Lung (tissue), 12 donors: ENCODE measurements around the gene ZSCAN4. TPM values are rescaled to one million over a fixed set of nuclear protein-coding genes. Genes with fewer than 3 reads are reported as not detected.

Source experiments
- ATAC-seq: fragments of 200-7000 bp; cut with Tn5 transposase; one replicate; pipeline ENCODE4 v1.9.1; 2020; ENCODE audit warnings: moderate number of reproducible peaks; ENCODE audit not compliant: insufficient read depth, low FRiP score
- DNase-seq, 3 donors: peaks; one replicate each; pipeline ENCODE4 v3.0.0-alpha.2; 2013 to 2017
- H3K27ac ChIP-seq, 2 donors: one replicate each; pipeline ENCODE4 v1.5.1; 2013; ENCODE audit warnings: mild to moderate bottlenecking in 2 of 2, moderate library complexity in 2 of 2, control low read depth in 1 of 2, inconsistent platforms in 1 of 2, low read depth in 1 of 2, low read length in 1 of 2
- H3K27me3 ChIP-seq, 3 donors: one replicate each; pipeline ENCODE4 v1.5.1; 2013; ENCODE audit warnings: low read length in 2 of 3; ENCODE audit not compliant: control insufficient read depth in 3 of 3, insufficient read depth in 3 of 3
- H3K36me3 ChIP-seq, 4 donors: one replicate each; pipeline ENCODE4 v1.5.1; 2013; ENCODE audit warnings: low read length in 4 of 4, mild to moderate bottlenecking in 1 of 4, moderate library complexity in 1 of 4; ENCODE audit not compliant: control insufficient read depth in 4 of 4, insufficient read depth in 4 of 4
- H3K4me1 ChIP-seq, 5 donors: one replicate each; pipeline ENCODE4 v1.5.1; 2013; ENCODE audit warnings: low read length in 5 of 5, mild to moderate bottlenecking in 2 of 5, moderate library complexity in 1 of 5; ENCODE audit not compliant: control insufficient read depth in 5 of 5, insufficient read depth in 5 of 5
- H3K4me3 ChIP-seq: one replicate; pipeline ENCODE4 v1.5.1; 2013; ENCODE audit warnings: mild to moderate bottlenecking, control low read depth, moderate library complexity
- H3K9ac ChIP-seq, 2 donors: one replicate each; pipeline ENCODE4 v1.5.1; 2013; ENCODE audit warnings: low read length in 2 of 2, control low read depth in 1 of 2; ENCODE audit not compliant: insufficient read depth in 1 of 2
- H3K9me3 ChIP-seq, 4 donors: one replicate each; pipeline ENCODE4 v1.5.1; 2013; ENCODE audit warnings: low read length in 3 of 4, mild to moderate bottlenecking in 1 of 4, moderate library complexity in 1 of 4; ENCODE audit not compliant: control insufficient read depth in 4 of 4, insufficient read depth in 3 of 4
- WGBS, 2 donors: extraction: QIAGEN DNeasy Blood & Tissue Kit; methylation state at CpG; one replicate each; pipeline ENCODE4 v1.1.7; 2013; 5-methylcytosine and 5-hydroxymethylcytosine counted together
- polyA plus RNA-seq, 2 donors: library from polyadenylated mRNA; stranded (reverse); fragments of 200-250 nt; gene quantifications; one replicate each; pipeline ENCODE4 v1.2.1, GENCODE V29; 2013
- total RNA-seq, 2 donors: library from RNA; depleted of rRNA in 1 of 2; stranded (reverse); fragments of >200 nt in 1 of 2; gene quantifications; one replicate each; pipeline ENCODE4 v1.2.1, GENCODE V29; 2014 to 2021
- TF ChIP-seq, protein P1 (sequence below): IDR thresholded peaks from 2 replicates; pipeline ENCODE4 v1.5.1; 2012; ENCODE audit warnings: mild to moderate bottlenecking; ENCODE audit errors: control extremely low read depth, extremely low read depth
- donor health status: control.
- donor health status: control.
- donor health status: Bipolar disorder and iron deficiency.
- donor health status: healthy.
- donor health status: DM: yes; HTN: yes; CAD: no.

Gene ZSCAN4
- total and polyA plus RNA-seq, 4 donors, result 0.07 to 0.21 (median 0.14) TPM; not detected in 1

DNA sequence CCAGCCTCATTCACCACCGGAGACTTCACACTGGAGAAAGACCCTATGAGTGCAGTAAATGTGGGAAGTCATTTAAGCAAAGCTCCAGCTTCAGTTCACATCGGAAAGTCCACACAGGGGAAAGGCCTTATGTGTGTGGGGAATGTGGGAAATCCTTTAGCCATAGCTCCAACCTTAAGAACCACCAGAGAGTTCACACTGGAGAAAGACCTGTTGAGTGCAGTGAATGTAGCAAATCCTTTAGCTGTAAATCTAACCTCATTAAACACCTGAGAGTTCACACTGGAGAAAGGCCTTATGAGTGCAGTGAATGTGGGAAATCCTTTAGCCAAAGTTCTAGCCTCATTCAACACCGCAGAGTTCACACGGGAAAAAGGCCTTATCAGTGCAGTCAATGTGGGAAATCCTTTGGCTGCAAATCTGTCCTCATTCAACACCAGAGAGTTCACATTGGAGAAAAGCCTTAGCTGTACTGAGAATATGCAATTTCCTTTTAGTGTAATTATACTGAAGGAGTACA lies 27.0 kb upstream of the ZSCAN4 start:
- ATAC-seq, result no peak
- no peaks in the 10 kb centered on the region for H3K4me1 ChIP-seq
- H3K4me3 ChIP-seq, result no peak overlapping the region
- H3K27me3 ChIP-seq, result no peaks in the 10 kb centered on the region
- 97 to 99% methylated on average over 4 of the region's 4 CpGs for WGBS, 2 donors
- H3K9me3 ChIP-seq, result peaks cover 4 to 45% (median 40%) of the 10 kb centered on the region in 4 donors
- no peak for DNase-seq
- TF ChIP-seq, protein P1, sequence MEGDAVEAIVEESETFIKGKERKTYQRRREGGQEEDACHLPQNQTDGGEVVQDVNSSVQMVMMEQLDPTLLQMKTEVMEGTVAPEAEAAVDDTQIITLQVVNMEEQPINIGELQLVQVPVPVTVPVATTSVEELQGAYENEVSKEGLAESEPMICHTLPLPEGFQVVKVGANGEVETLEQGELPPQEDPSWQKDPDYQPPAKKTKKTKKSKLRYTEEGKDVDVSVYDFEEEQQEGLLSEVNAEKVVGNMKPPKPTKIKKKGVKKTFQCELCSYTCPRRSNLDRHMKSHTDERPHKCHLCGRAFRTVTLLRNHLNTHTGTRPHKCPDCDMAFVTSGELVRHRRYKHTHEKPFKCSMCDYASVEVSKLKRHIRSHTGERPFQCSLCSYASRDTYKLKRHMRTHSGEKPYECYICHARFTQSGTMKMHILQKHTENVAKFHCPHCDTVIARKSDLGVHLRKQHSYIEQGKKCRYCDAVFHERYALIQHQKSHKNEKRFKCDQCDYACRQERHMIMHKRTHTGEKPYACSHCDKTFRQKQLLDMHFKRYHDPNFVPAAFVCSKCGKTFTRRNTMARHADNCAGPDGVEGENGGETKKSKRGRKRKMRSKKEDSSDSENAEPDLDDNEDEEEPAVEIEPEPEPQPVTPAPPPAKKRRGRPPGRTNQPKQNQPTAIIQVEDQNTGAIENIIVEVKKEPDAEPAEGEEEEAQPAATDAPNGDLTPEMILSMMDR, result no peak
- no peak overlapping the region for H3K9ac ChIP-seq
- peaks cover 32 to 65% (median 52%) of the 10 kb centered on the region in 4 donors for H3K36me3 ChIP-seq
- no peak overlapping the region for H3K27ac ChIP-seq

DNA sequence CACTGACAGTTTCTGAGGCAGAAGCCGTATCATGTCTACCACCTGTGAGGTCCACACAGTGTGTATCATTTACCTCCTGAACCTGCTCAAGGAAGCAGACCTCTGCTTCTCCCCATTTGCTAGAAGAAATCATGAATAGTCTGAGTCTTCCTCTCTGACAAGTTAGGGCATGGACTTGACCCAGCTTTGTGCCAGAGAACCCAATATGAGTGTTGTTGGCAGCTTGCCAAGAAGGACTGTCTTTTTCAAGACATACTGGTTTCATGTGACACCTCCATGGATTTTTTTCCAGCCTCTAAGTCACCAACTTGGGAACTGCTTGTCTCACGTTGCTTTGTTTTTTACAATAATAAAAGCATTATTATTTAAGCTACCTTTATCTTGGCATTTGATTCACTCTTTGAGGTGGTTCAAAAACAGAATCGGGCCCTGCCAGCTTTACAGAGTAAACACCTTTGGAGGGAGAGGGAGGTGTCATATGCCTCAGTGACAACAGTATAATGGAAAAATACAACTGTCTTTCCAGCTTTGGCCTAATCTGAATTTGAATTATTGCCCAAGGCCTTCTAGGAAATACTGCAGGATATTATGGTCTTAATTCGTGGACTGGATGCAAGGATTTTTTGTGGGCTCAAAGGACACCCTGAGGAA lies 26.2 kb upstream of the ZSCAN4 start:
- no peak for ATAC-seq
- peaks cover 30 to 57% (median 47%) of the 10 kb centered on the region in 4 donors for H3K36me3 ChIP-seq
- 95 to 98% methylated on average over 4 of the region's 4 CpGs for WGBS, 2 donors

DNA sequence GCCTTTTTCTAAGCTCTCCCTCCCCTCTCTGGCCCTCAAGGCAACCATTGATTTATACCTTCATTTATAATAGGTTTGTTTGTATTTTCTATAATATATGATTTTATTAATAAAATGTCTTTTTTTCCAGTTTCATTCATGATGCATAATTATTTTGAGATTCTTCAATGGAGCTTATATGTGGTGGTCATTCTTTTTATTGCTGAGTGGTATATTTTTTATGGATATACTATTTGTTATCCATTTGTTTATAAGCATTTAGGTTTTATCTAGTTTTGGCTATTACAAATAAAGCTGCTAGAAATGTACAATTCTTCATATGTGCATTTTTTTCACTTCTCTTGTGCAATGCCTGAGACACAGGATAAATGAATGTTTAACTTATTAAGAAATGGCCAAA lies 25.0 kb upstream of the ZSCAN4 start:
- DNase-seq (no peak), ATAC-seq (no peak)
- Histone ChIP-seq H3K4me3 (no peak overlapping the region), H3K27me3 (no peaks in the 10 kb centered on the region), H3K9ac (no peak overlapping the region), H3K4me1 (no peaks in the 10 kb centered on the region), H3K9me3 (peaks cover 4 to 50% (median 30%) of the 10 kb centered on the region in 4 donors), H3K27ac (no peak overlapping the region), H3K36me3 (peaks cover 30 to 45% (median 40%) of the 10 kb centered on the region in 4 donors)
- TF ChIP-seq, protein P1, result no peak

More for the DNA sequence above, 26.2 kb upstream of the ZSCAN4 start:
- Histone ChIP-seq H3K27ac (no peak overlapping the region), H3K9me3 (peaks cover 4 to 46% (median 34%) of the 10 kb centered on the region in 4 donors), H3K4me1 (no peaks in the 10 kb centered on the region), H3K9ac (no peak overlapping the region), H3K27me3 (no peaks in the 10 kb centered on the region), H3K4me3 (no peak overlapping the region)
- DNase-seq, result no peak
- TF ChIP-seq, protein P1, result no peak
